ENCODE results near the gene NALF2. TPM values are rescaled to one million over a fixed set of nuclear protein-coding genes. Genes with fewer than 3 reads are reported as not detected.

NALF2 gene
- total RNA-seq (under 1 TPM in 3 of 5 experiments, not detected in 2; 0.27 to 0.50 (median 0.34) TPM), polyA plus RNA-seq (not detected), total RNA-seq (not detected)

DNA sequence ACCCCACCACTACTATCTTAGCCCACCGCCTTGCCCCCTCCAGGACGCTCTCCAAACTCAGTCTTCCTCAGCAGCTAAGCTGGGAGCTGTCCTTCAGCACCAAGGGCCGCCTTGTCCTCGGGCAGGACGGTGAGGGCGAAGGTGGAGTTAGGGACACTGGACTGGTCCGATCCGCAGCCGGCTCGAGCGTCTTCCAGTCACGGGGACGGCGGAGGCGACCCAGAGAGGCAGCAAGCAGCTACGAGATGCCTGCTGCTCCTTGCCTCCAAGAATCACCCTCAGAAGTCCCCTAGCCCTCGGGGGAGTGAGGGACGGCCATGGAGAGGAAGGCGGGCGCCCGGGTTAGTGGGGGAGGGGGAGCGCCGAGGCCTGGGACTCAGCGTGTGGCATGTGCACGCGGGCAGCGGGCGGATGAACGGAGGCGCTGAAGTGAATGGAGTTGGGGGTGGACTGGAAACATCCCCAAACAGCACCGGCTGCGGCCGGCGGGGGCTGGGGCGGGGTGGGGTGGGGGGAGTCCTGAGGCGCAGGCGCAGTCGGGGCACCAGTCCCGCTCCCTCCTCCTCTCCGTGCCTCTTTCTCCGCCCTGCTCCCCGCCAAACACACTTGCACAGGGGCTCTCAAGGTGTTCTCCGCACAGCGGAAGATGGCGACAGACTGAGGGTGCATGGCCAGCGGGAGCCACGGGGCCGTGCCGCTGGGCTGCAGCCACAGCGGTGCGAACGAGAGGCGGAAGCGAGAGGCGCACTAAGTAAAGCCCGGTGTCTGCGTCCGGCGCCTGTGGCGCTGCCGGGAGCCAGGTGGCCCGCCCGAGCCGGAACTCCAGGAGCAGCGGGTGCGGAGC lies at the start of gene NALF2:
Gene NALF2 (plus strand): TSS at position 545 of the 844 bp plus-strand sequence. CDS start 957 bp downstream, outside the sequence.
- intact Hi-C loops (cut with micrococcal nuclease) = loop anchor here (2.0 to 5.0 kb wide), 2 partner anchors 113 kb away; partner anchors contain the start of gene EDA (in 2 of the 2)
- Mint-ChIP-seq H3K4me3 (peak within 1 kb of the TSS; percentile 19 to 89 (median 68)), H3K36me3 (no peaks in the 10 kb centered on the region), H3K27me3 (peaks cover 0 to 30% (median 15%) of the 10 kb centered on the region in 5 donors), H3K4me1 (peaks cover 0 to 3% (median 0%) of the 10 kb centered on the region in 7 donors), H3K27ac (no peak within 1 kb of the TSS), H3K9me3 (peaks cover 0 to 4% (median 0%) of the 10 kb centered on the region in 11 donors)
- no peaks in the 10 kb centered on the region for H3K36me3 ChIP-seq (ENCODE audit: control insufficient read depth in 2 of 3, insufficient read depth in 3 of 3, low read length in 3 of 3)
- H3K4me3 ChIP-seq (ENCODE audit: low read length) = no peak within 1 kb of the TSS
- ChIA-PET CTCF (interaction anchor here (0.8 kb wide), 1 partner anchor 34 kb away, joined by 3 read pairs; no protein-coding TSS in a partner anchor), POLR2A (no interaction called here)
- ATAC-seq (peak; percentile 60), DNase-seq (peak in 7 of 9 donors; percentile 6 to 39 (median 22))
- H3K9me3 ChIP-seq (ENCODE audit: control insufficient read depth in 2 of 3, low read length in 3 of 3) = no peaks in the 10 kb centered on the region
- no peak within 1 kb of the TSS for H3K27ac ChIP-seq (ENCODE audit: low read depth, low read length)
- no peaks in the 10 kb centered on the region for H3K27me3 ChIP-seq (ENCODE audit: control insufficient read depth in 2 of 2, insufficient read depth in 2 of 2, low read length in 2 of 2)
- H3K4me1 ChIP-seq (ENCODE audit: control insufficient read depth in 2 of 2, insufficient read depth in 2 of 2, low read length in 2 of 2) = no peaks in the 10 kb centered on the region

DNA sequence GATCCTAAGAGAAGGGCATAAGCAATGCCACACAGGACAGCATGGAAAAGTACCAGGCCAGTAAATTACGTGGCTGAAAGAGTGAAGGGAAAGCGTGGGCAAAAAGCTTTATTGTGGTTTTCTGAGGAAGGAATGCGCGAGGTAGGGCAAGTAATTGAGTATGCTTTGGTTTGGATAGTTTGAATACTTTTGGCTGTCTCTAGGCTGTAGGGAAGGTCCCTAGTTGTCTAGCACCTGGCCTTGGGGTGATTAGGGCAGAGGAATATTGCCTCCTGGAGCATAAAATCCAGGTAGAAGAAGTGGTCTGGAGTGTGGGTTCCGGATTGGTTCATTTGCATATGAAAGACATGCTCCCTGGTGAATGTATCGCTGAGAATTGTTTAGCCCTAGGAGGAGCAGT lies 46.4 kb upstream of the NALF2 start:
- Histone ChIP-seq H3K9me3 (ENCODE audit: control insufficient read depth in 2 of 3, low read length in 3 of 3) (no peaks in the 10 kb centered on the region), H3K4me1 (ENCODE audit: control insufficient read depth in 2 of 2, insufficient read depth in 2 of 2, low read length in 2 of 2) (no peaks in the 10 kb centered on the region), H3K27me3 (ENCODE audit: control insufficient read depth in 2 of 2, insufficient read depth in 2 of 2, low read length in 2 of 2) (no peaks in the 10 kb centered on the region), H3K36me3 (ENCODE audit: control insufficient read depth in 2 of 3, insufficient read depth in 3 of 3, low read length in 3 of 3) (no peaks in the 10 kb centered on the region), H3K4me3 (ENCODE audit: low read length) (no peak overlapping the region), H3K27ac (ENCODE audit: low read depth, low read length) (no peak overlapping the region)
- peaks cover 0 to 10% (median 3%) of the 10 kb centered on the region in 11 donors for H3K9me3 Mint-ChIP-seq
- ChIA-PET POLR2A (no interaction called here), CTCF (no interaction called here)
- H3K27ac Mint-ChIP-seq = no peak overlapping the region
- intact Hi-C loops (cut with micrococcal nuclease) = no loop called here
- ATAC-seq (no peak), DNase-seq (no peak)
- H3K36me3 Mint-ChIP-seq = no peaks in the 10 kb centered on the region
- H3K4me1 Mint-ChIP-seq = no peaks in the 10 kb centered on the region
- H3K27me3 Mint-ChIP-seq = peaks cover 0 to 4% (median 0%) of the 10 kb centered on the region in 5 donors
- H3K4me3 Mint-ChIP-seq = no peak overlapping the region

DNA sequence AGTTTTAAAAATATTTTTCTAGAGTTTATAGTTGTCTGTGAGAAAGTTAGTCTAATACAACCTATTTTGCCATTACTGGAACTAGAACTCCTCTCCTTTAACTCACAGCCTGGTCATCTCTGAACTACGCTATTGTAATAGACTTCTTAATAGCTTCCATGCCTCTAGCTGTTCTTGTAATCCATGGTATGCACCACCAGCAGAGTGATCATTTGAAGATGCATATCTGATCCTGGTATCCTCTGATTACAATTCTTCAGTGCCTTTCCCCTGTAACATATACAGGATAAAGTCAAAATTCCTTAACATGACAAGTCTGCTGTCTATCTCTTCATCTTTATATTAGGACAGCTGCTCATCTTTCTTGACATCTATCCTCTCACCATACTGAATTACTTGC lies 37.6 kb upstream of the NALF2 start:
- no peak for ATAC-seq
- CTCF ChIA-PET = no interaction called here

GRCh38 chrX:69469975-69470374 lies 34.2 kb upstream of the NALF2 start:
- H3K27me3 ChIP-seq (ENCODE audit: control insufficient read depth in 2 of 2, insufficient read depth in 2 of 2, low read length in 2 of 2) = no peaks in the 10 kb centered on the region

More for the DNA sequence above, 37.6 kb upstream of the NALF2 start:
- intact Hi-C loops (cut with micrococcal nuclease) = no loop called here
- no peaks in the 10 kb centered on the region for H3K36me3 ChIP-seq (ENCODE audit: control insufficient read depth in 2 of 3, insufficient read depth in 3 of 3, low read length in 3 of 3)
- no peak overlapping the region for H3K27ac ChIP-seq (ENCODE audit: low read depth, low read length)
- no peaks in the 10 kb centered on the region for H3K4me1 ChIP-seq (ENCODE audit: control insufficient read depth in 2 of 2, insufficient read depth in 2 of 2, low read length in 2 of 2)
- POLR2A ChIA-PET = no interaction called here
- no peak overlapping the region for H3K4me3 ChIP-seq (ENCODE audit: low read length)
- H3K36me3 Mint-ChIP-seq = no peaks in the 10 kb centered on the region
- H3K9me3 ChIP-seq (ENCODE audit: control insufficient read depth in 2 of 3, low read length in 3 of 3) = no peaks in the 10 kb centered on the region
- DNase-seq = no peak
- peaks cover 0 to 18% (median 13%) of the 10 kb centered on the region in 5 donors for H3K27me3 Mint-ChIP-seq
- H3K4me3 Mint-ChIP-seq = no peak overlapping the region
- H3K4me1 Mint-ChIP-seq = no peaks in the 10 kb centered on the region
- H3K27me3 ChIP-seq (ENCODE audit: control insufficient read depth in 2 of 2, insufficient read depth in 2 of 2, low read length in 2 of 2) = no peaks in the 10 kb centered on the region
- peaks cover 0 to 4% (median 0%) of the 10 kb centered on the region in 11 donors for H3K9me3 Mint-ChIP-seq
- no peak overlapping the region for H3K27ac Mint-ChIP-seq

GRCh38 chrX:69489625-69490024 lies 14.5 kb upstream of the NALF2 start:
- no peaks in the 10 kb centered on the region for H3K9me3 Mint-ChIP-seq
- intact Hi-C loops (cut with micrococcal nuclease) = loop anchor here (5.0 kb wide), 2 partner anchors 543 to 608 kb away; no protein-coding TSS in a partner anchor
- H3K4me1 Mint-ChIP-seq = no peaks in the 10 kb centered on the region
- no peak overlapping the region for H3K27ac ChIP-seq (ENCODE audit: low read depth, low read length)
- no peaks in the 10 kb centered on the region for H3K9me3 ChIP-seq (ENCODE audit: control insufficient read depth in 2 of 3, low read length in 3 of 3)
- no peak for DNase-seq
- no peak overlapping the region for H3K27ac Mint-ChIP-seq
- no peaks in the 10 kb centered on the region for H3K36me3 ChIP-seq (ENCODE audit: control insufficient read depth in 2 of 3, insufficient read depth in 3 of 3, low read length in 3 of 3)
- no peak overlapping the region for H3K4me3 Mint-ChIP-seq
- POLR2A ChIA-PET = no interaction called here
- H3K4me1 ChIP-seq (ENCODE audit: control insufficient read depth in 2 of 2, insufficient read depth in 2 of 2, low read length in 2 of 2) = no peaks in the 10 kb centered on the region
- peaks cover 0 to 37% (median 23%) of the 10 kb centered on the region in 5 donors for H3K27me3 Mint-ChIP-seq
- H3K27me3 ChIP-seq (ENCODE audit: control insufficient read depth in 2 of 2, insufficient read depth in 2 of 2, low read length in 2 of 2) = no peaks in the 10 kb centered on the region
- H3K4me3 ChIP-seq (ENCODE audit: low read length) = no peak overlapping the region
- CTCF ChIA-PET = no interaction called here
- ATAC-seq = no peak
- no peaks in the 10 kb centered on the region for H3K36me3 Mint-ChIP-seq

More at GRCh38 chrX:69469975-69470374, 34.2 kb upstream of the NALF2 start:
- no peaks in the 10 kb centered on the region for H3K4me1 ChIP-seq (ENCODE audit: control insufficient read depth in 2 of 2, insufficient read depth in 2 of 2, low read length in 2 of 2)
- DNase-seq = no peak
- intact Hi-C loops (cut with micrococcal nuclease) = no loop called here
- peaks cover 0 to 28% (median 19%) of the 10 kb centered on the region in 5 donors for H3K27me3 Mint-ChIP-seq
- POLR2A ChIA-PET = no interaction called here
- CTCF ChIA-PET = no interaction called here
- no peaks in the 10 kb centered on the region for H3K36me3 ChIP-seq (ENCODE audit: control insufficient read depth in 2 of 3, insufficient read depth in 3 of 3, low read length in 3 of 3)
- H3K4me3 ChIP-seq (ENCODE audit: low read length) = no peak overlapping the region
- no peaks in the 10 kb centered on the region for H3K4me1 Mint-ChIP-seq
- no peaks in the 10 kb centered on the region for H3K9me3 ChIP-seq (ENCODE audit: control insufficient read depth in 2 of 3, low read length in 3 of 3)
- peaks cover 0 to 2% (median 0%) of the 10 kb centered on the region in 11 donors for H3K9me3 Mint-ChIP-seq
- ATAC-seq = no peak
- H3K36me3 Mint-ChIP-seq = no peaks in the 10 kb centered on the region
- H3K4me3 Mint-ChIP-seq = no peak overlapping the region
- H3K27ac ChIP-seq (ENCODE audit: low read depth, low read length) = no peak overlapping the region
- H3K27ac Mint-ChIP-seq = no peak overlapping the region

DNA sequence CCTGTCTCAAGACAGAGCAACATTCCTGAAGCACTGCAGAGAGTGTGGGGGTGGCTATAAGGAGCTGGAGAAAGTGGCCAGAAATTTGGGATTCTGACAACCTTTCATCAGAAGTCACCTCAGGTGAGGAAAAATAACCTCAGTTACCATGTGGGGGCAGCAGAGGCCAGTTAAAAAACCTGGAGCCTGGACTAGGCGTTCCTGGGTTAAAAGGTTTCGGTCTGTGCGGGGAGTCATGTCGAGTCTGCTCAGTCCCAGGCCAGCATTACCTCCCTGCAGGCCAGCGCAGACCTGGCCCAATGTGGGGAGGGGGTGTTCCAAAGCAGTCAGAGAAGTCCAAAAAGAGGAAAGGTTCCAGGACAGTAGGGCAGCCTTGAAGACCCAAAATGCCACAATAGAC lies 10.9 kb upstream of the NALF2 start:
- no peaks in the 10 kb centered on the region for H3K9me3 ChIP-seq (ENCODE audit: control insufficient read depth in 2 of 3, low read length in 3 of 3)
- CTCF ChIA-PET = no interaction called here
- intact Hi-C loops (cut with micrococcal nuclease) = loop anchor here (1.0 to 5.0 kb wide), 4 partner anchors 45 to 604 kb away; no protein-coding TSS in a partner anchor
- Mint-ChIP-seq H3K27me3 (peaks cover 2 to 24% (median 19%) of the 10 kb centered on the region in 5 donors), H3K4me1 (no peaks in the 10 kb centered on the region), H3K9me3 (peaks cover 0 to 1% (median 0%) of the 10 kb centered on the region in 11 donors), H3K4me3 (no peak overlapping the region), H3K27ac (no peak overlapping the region), H3K36me3 (no peaks in the 10 kb centered on the region)
- DNase-seq (peak in 6 of 9 donors; percentile 16 to 30 (median 19)), ATAC-seq (no peak)
- H3K36me3 ChIP-seq (ENCODE audit: control insufficient read depth in 2 of 3, insufficient read depth in 3 of 3, low read length in 3 of 3) = no peaks in the 10 kb centered on the region
- H3K27me3 ChIP-seq (ENCODE audit: control insufficient read depth in 2 of 2, insufficient read depth in 2 of 2, low read length in 2 of 2) = peaks cover 0 to 4% of the 10 kb centered on the region in 2 donors
- H3K4me1 ChIP-seq (ENCODE audit: control insufficient read depth in 2 of 2, insufficient read depth in 2 of 2, low read length in 2 of 2) = no peaks in the 10 kb centered on the region
- H3K4me3 ChIP-seq (ENCODE audit: low read length) = no peak overlapping the region
- POLR2A ChIA-PET = no interaction called here
- no peak overlapping the region for H3K27ac ChIP-seq (ENCODE audit: low read depth, low read length)

Measured in naive thymus-derived CD4-positive, alpha-beta T cell (primary cell).